GM21825 (cell line): ENCODE measurements around the gene SINHCAF.
"Not testable (repeated sequence)": the region's sequence is repeated elsewhere in the genome, so short reads cannot be mapped to it uniquely, and the experiment has no call there.

ENCODE experiments used
- ATAC-seq: cut with Tn5 transposase; IDR thresholded peaks from one replicate; pipeline ENCODE4 v1.9.1; 2021; ENCODE audit warnings: mild to moderate bottlenecking, moderate library complexity; ENCODE audit not compliant: unreplicated experiment

Gene SINHCAF, protein sequence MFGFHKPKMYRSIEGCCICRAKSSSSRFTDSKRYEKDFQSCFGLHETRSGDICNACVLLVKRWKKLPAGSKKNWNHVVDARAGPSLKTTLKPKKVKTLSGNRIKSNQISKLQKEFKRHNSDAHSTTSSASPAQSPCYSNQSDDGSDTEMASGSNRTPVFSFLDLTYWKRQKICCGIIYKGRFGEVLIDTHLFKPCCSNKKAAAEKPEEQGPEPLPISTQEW

GRCh38 chr12:31325877-31326631 is at the start of gene SINHCAF:
Gene SINHCAF (minus strand): TSS chr12:31326150. CDS start chr12:31298204, 27,946 bp downstream.
- peak; percentile 53 for ATAC-seq

DNA sequence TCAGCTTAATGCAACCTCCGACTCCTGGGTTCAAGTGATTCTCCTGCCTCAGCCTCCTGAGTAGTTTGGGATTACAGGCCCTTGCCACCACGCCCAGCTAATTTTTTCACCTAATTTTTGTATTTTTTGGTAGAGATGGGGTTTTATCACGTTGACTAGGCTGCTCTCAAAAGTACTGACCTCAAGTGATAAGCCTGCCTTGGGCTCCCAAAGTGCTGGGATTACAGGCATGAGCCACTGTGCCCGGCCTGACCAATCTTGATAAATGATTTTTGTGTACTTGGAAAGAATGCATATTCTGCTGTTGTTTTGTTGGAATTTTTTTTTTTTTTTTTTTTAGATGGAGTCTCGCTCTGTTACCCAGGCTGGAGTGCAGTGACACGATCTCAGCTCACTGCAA is 49.5 kb upstream of the SINHCAF start:
- ATAC-seq = not testable (repeated sequence)

DNA sequence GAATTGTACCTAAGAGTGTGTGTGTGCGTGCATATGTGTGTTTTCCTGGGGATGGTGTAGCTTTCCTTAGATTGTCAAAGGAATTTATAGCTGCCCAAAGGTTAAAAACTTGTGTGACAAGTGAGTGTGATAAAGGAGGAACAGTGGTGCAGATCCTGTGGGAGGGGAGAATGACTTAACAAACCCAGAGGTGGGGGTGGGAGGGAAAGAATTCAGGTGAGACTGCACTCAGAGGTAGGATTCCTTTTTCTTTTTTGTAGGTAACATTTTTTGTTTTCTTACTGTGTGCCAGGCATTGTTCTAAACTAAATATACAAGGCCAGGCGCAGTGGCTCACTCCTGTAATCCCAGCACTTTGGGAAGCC is 45.3 kb upstream of the SINHCAF start:
- ATAC-seq = no peak

- no peak for ATAC-seq
Observed at GRCh38 chr12:31370531-31371255, 44.7 kb upstream of the SINHCAF start.

GRCh38 chr12:31369712-31370521 is 44.0 kb upstream of the SINHCAF start:
- ATAC-seq = no peak

DNA sequence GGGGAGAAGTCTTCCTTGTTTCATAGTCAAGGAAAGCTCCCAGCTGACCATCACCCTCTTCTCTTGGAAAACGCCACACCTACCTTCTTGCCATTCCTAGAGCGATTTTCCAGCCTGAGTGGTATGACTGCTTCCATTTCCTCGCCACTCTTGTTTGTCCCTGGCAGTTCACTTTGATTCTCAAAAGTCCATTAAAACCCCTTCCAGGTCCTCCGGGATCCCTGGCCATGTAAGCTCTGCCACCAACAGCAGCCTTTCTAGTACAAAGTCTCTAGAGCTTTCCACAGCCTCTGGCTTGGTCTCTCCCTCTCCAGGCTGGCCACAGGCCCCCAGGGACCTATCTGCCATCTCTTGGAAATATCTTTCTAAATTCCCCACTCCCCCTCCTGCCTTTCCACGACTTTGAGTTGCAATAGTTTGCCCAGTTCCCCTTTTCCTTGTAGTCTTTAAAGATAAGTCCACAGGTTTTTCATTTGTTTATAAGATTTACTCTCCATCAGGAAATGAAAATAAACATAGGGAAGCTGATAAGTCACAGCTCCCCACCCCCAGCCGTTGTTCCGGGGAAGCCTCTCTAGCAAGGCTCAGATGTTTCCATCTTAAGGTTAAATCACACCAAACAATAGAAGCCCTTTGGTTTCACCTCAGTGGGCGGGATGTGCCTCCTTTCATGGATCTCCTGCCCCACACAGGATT is 42.9 kb upstream of the SINHCAF start:
- ATAC-seq = no peak

- ATAC-seq = no peak
Observed at GRCh38 chr12:31366104-31366621, 40.2 kb upstream of the SINHCAF start.

DNA sequence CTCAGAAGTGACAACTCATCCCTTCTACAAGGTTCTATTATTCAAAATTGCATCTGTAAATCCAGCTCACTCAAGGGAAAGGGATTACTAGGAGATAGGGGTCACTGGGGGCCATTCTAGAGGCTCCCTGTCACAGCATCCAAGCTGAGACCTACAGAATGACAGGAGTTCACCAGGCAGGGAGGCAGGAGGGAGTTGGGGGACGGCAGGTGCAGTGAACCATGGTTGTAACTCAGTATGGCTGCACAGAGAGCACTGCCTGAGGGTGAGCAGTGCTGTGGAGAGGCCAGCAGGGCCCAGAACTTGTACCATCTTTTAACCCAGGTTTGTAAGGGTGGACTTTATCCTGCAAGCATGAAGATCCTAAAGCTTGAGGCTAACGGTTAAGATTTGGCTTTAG is 37.9 kb upstream of the SINHCAF start:
- ATAC-seq = no peak

GRCh38 chr12:31363416-31363809 is 37.5 kb upstream of the SINHCAF start:
- ATAC-seq = peak; percentile 13

GRCh38 chr12:31362759-31363415 is 36.9 kb upstream of the SINHCAF start:
- peak; percentile 92 for ATAC-seq

- ATAC-seq = no peak
Observed at GRCh38 chr12:31362115-31362758, 36.3 kb upstream of the SINHCAF start.

- ATAC-seq = no peak
Observed at GRCh38 chr12:31361730-31362114, 35.8 kb upstream of the SINHCAF start.

- no peak for ATAC-seq
Observed at GRCh38 chr12:31355747-31356107, 29.8 kb upstream of the SINHCAF start.

- no peak for ATAC-seq
Observed at GRCh38 chr12:31353750-31354708, 28.1 kb upstream of the SINHCAF start.

- ATAC-seq = no peak
Observed at GRCh38 chr12:31346267-31346666, 20.3 kb upstream of the SINHCAF start.

- ATAC-seq = no peak
Observed at GRCh38 chr12:31343139-31343538, 17.2 kb upstream of the SINHCAF start.

- ATAC-seq = no peak
Observed at GRCh38 chr12:31342286-31342685, 16.3 kb upstream of the SINHCAF start.
